ENCODE data around the gene CCER1. TPM values are rescaled to one million over a fixed set of nuclear protein-coding genes. Genes with fewer than 3 reads are reported as not detected.

Gene CCER1
- total and polyA plus RNA-seq, 12 donors: not detected

- Histone ChIP-seq H3K27ac (no peak overlapping the region), H3K4me3 (no peak overlapping the region), H3K36me3 (replicated peaks in 1 of 2) (no peaks in the 10 kb centered on the region), H3K27me3 (no peaks in the 10 kb centered on the region), H3K4me1 (replicated peaks in 1 of 2) (peaks cover 6 to 10% of the 10 kb centered on the region in 2 donors), H3K9me3 (replicated peaks in 1 of 3) (no peaks in the 10 kb centered on the region)
- TF ChIP-seq CTCF (IDR thresholded peaks at IDR 0.05): no peak
- TF ChIP-seq POLR2A (IDR thresholded peaks at IDR 0.05): no peak
- intact Hi-C loops (cut with DNase I): no loop called here
- DNase-seq: no peak
- WGBS, 4 donors: 40 to 53% (median 49%) methylated on average over 2 of the region's 2 CpGs
Observed at GRCh38 chr12:90917431-90917830, 37.5 kb downstream of the CCER1 start.

GRCh38 chr12:90916516-90916915 lies 38.5 kb downstream of the CCER1 start:
- peaks cover 1 to 2% of the 10 kb centered on the region in 2 donors for H3K4me1 ChIP-seq (replicated peaks in 1 of 2)
- H3K27me3 ChIP-seq: no peaks in the 10 kb centered on the region
- intact Hi-C loops (cut with DNase I): no loop called here
- no peaks in the 10 kb centered on the region for H3K9me3 ChIP-seq (replicated peaks in 1 of 3)
- TF ChIP-seq CTCF (IDR thresholded peaks at IDR 0.05): no peak
- no peak for TF ChIP-seq POLR2A (IDR thresholded peaks at IDR 0.05)
- H3K27ac ChIP-seq: no peak overlapping the region
- H3K36me3 ChIP-seq (replicated peaks in 1 of 2): no peaks in the 10 kb centered on the region
- no peak overlapping the region for H3K4me3 ChIP-seq
- no peak for DNase-seq

GRCh38 chr12:90915353-90915752 lies 39.6 kb downstream of the CCER1 start:
- DNase-seq: no peak
- intact Hi-C loops (cut with DNase I): no loop called here
- TF ChIP-seq POLR2A (IDR thresholded peaks at IDR 0.05) (no peak), CTCF (IDR thresholded peaks at IDR 0.05) (no peak)
- no peaks in the 10 kb centered on the region for H3K9me3 ChIP-seq (replicated peaks in 1 of 3)
- H3K36me3 ChIP-seq (replicated peaks in 1 of 2): no peaks in the 10 kb centered on the region
- WGBS, 4 donors: 75 to 87% (median 76%) methylated on average over 2 of the region's 2 CpGs
- H3K27me3 ChIP-seq: no peaks in the 10 kb centered on the region
- no peaks in the 10 kb centered on the region for H3K4me1 ChIP-seq (replicated peaks in 1 of 2)
- H3K4me3 ChIP-seq: no peak overlapping the region
- no peak overlapping the region for H3K27ac ChIP-seq

GRCh38 chr12:90910958-90911357 lies 44.0 kb downstream of the CCER1 start:
- intact Hi-C loops (cut with DNase I): no loop called here

More at GRCh38 chr12:90910958-90911357, 44.0 kb downstream of the CCER1 start:
- Histone ChIP-seq H3K9me3 (replicated peaks in 1 of 3) (no peaks in the 10 kb centered on the region), H3K27ac (no peak overlapping the region), H3K4me3 (no peak overlapping the region), H3K27me3 (no peaks in the 10 kb centered on the region), H3K36me3 (replicated peaks in 1 of 2) (no peaks in the 10 kb centered on the region), H3K4me1 (replicated peaks in 1 of 2) (no peaks in the 10 kb centered on the region)
- WGBS, 4 donors: 81 to 91% (median 87%) methylated on average over 3 of the region's 3 CpGs
- no peak for TF ChIP-seq POLR2A (IDR thresholded peaks at IDR 0.05)
- no peak for TF ChIP-seq CTCF (IDR thresholded peaks at IDR 0.05)
- no peak for DNase-seq

Measured in adrenal gland (tissue), 12 donors.